Mesenchymal stem cell (in vitro differentiated cells and primary cell): ENCODE results near the gene TOP1.

Source experiments
- DNase-seq: peaks from one replicate; pipeline ENCODE4 v3.0.0-alpha.2; 2013
- H2AFZ ChIP-seq: one replicate; pipeline ENCODE4 v1.6.1; 2013; ENCODE audit warnings: low read depth, mild to moderate bottlenecking, control low read depth, inconsistent platforms, low read length, moderate library complexity
- H2AK5ac ChIP-seq: 2 replicates; pipeline ENCODE4 v1.6.1; 2013; ENCODE audit warnings: low read length, moderate library complexity, mild to moderate bottlenecking, inconsistent platforms; ENCODE audit not compliant: severe bottlenecking
- H2BK120ac ChIP-seq: one replicate; pipeline ENCODE4 v1.6.1; 2013; ENCODE audit warnings: low read depth, mild to moderate bottlenecking, inconsistent platforms, low read length, moderate library complexity
- H2BK12ac ChIP-seq, 2 experiments: one replicate each; pipeline ENCODE4 v1.6.1; 2013; ENCODE audit warnings: inconsistent platforms in 2 of 2, low read length in 2 of 2, mild to moderate bottlenecking in 2 of 2, moderate library complexity in 2 of 2, control low read depth in 1 of 2
- H2BK15ac ChIP-seq: one replicate; pipeline ENCODE4 v1.6.1; 2013; ENCODE audit warnings: mild to moderate bottlenecking, low read depth, inconsistent platforms; ENCODE audit not compliant: poor library complexity, severe bottlenecking
- H2BK5ac ChIP-seq: 2 replicates; pipeline ENCODE4 v1.6.1; 2013; ENCODE audit warnings: low read depth, mild to moderate bottlenecking, low read length, control low read depth, inconsistent platforms; ENCODE audit not compliant: poor library complexity, severe bottlenecking
- H3K14ac ChIP-seq, 2 experiments: one replicate each; pipeline ENCODE4 v1.6.1; 2013; ENCODE audit warnings: inconsistent platforms in 2 of 2, low read length in 2 of 2, control low read depth in 1 of 2, mild to moderate bottlenecking in 1 of 2, moderate library complexity in 1 of 2
- H3K18ac ChIP-seq, 2 experiments: one replicate each; pipeline ENCODE4 v1.6.1; 2013; ENCODE audit warnings: inconsistent platforms in 2 of 2, low read length in 2 of 2, control low read depth in 1 of 2, low read depth in 1 of 2, mild to moderate bottlenecking in 1 of 2
- H3K23ac ChIP-seq, 2 experiments: one replicate each; pipeline ENCODE4 v1.6.1; 2013; ENCODE audit warnings: inconsistent platforms in 2 of 2, low read length in 2 of 2, mild to moderate bottlenecking in 2 of 2, moderate library complexity in 2 of 2, control low read depth in 1 of 2
- H3K27ac ChIP-seq: 2 replicates; pipeline ENCODE4 v1.5.1; 2013; ENCODE audit warnings: mild to moderate bottlenecking, moderate library complexity, low read length, control low read depth, inconsistent platforms; ENCODE audit not compliant: poor library complexity, severe bottlenecking
- H3K27me3 ChIP-seq, 2 experiments: 2 replicates each; pipeline versions ENCODE4 v1.6.1 to v1.7.0; 2013; ENCODE audit warnings: low read length in 2 of 2, mild to moderate bottlenecking in 2 of 2, moderate library complexity in 2 of 2, control low read depth in 1 of 2, inconsistent platforms in 1 of 2; ENCODE audit not compliant: control insufficient read depth in 1 of 2, insufficient read depth in 1 of 2
- H3K36me3 ChIP-seq, 2 experiments: 2 replicates each; pipeline versions ENCODE4 v1.6.1 to v1.7.0; 2013; ENCODE audit warnings: low read length in 2 of 2, control low read depth in 1 of 2, inconsistent platforms in 1 of 2, low read depth in 1 of 2, mild to moderate bottlenecking in 1 of 2; ENCODE audit not compliant: insufficient read depth in 2 of 2, control insufficient read depth in 1 of 2
- H3K4ac ChIP-seq, 2 experiments: one replicate each; pipeline ENCODE4 v1.6.1; 2013; ENCODE audit warnings: inconsistent platforms in 2 of 2, low read length in 2 of 2, mild to moderate bottlenecking in 2 of 2, moderate library complexity in 2 of 2, control low read depth in 1 of 2, low read depth in 1 of 2
- H3K4me1 ChIP-seq: 2 replicates; pipeline ENCODE4 v1.6.1; 2013; ENCODE audit warnings: low read depth, low read length, control low read depth; ENCODE audit not compliant: control insufficient read depth, insufficient read depth
- H3K4me2 ChIP-seq: 2 replicates; pipeline ENCODE4 v1.6.1; 2013; ENCODE audit warnings: low read length, mild to moderate bottlenecking, inconsistent platforms; ENCODE audit not compliant: poor library complexity, severe bottlenecking
- H3K4me3 ChIP-seq, 2 experiments: 2 replicates each; pipeline versions ENCODE4 v1.5.1 to v1.7.0; 2013; ENCODE audit warnings: low read length in 2 of 2, mild to moderate bottlenecking in 2 of 2, control low read depth in 1 of 2, low read depth in 1 of 2; ENCODE audit not compliant: insufficient read depth in 1 of 2
- H3K79me1 ChIP-seq: replicated peaks from 2 replicates; pipeline ENCODE4 v1.6.1; 2013; ENCODE audit warnings: mild to moderate bottlenecking, control low read depth, low read length, inconsistent platforms; ENCODE audit not compliant: poor library complexity, severe bottlenecking
- H3K9ac ChIP-seq: 2 replicates; pipeline ENCODE4 v1.7.0; 2013; ENCODE audit warnings: mild to moderate bottlenecking, low read length, moderate library complexity
- H3K9me3 ChIP-seq: 2 replicates; pipeline ENCODE4 v1.7.0; 2013; ENCODE audit warnings: mild to moderate bottlenecking, low read length; ENCODE audit not compliant: control insufficient read depth
- H4K8ac ChIP-seq: one replicate; pipeline ENCODE4 v1.6.1; 2013; ENCODE audit warnings: inconsistent platforms, mild to moderate bottlenecking, low read length, moderate library complexity
- H4K91ac ChIP-seq: one replicate; pipeline ENCODE4 v1.6.1; 2013; ENCODE audit warnings: mild to moderate bottlenecking, low read length, inconsistent platforms
- WGBS: methylation state at CpG from one replicate; pipeline ENCODE4 v1.1.7; 2013; ENCODE audit warnings: mixed read lengths; 5-methylcytosine and 5-hydroxymethylcytosine counted together

The TOP1 gene

DNA sequence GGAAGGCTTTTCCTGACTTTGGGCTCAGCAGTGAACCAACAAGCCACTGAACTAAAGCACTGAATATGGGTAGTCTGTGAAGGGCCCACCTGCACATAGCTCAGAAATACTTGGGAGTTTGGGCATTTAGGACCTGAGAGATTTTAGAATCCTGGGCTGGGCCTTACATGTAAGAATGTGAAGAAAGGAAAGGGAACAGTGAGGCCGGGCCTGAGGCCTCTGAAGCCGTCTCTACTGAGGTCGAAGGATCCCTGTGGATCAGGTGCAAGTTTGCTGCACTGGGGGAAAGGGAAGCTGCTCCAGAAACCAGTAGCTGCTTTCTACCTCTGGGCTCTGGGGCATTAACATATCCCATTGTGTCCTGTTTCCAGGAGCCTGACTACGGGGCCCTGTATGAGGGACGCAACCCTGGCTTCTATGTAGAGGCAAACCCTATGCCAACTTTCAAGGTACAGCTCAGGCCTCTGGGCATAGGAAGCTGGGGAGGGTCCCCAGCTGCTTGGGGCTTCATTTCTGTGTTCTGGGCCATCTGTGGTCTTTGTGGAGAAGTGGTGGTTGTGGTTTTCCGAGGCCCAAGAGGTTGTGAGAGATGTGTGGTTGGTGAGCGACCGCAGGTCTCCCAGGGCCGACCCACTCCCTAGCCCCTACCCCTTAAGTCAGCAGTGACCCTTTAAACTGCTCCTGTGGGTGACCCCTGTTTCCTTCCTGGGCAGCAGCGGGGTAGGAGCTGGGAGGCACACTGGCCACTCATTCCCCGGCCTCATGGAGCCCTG, 139.0 kb downstream of the TOP1 start:
- Histone ChIP-seq H3K27me3 (no peaks in the 10 kb centered on the region), H3K4me2 (no peak overlapping the region), H3K4me3 (no peak overlapping the region), H3K14ac (no peak overlapping the region), H3K9ac (no peak overlapping the region), H3K4me1 (peaks cover 4% of the 10 kb centered on the region), H4K8ac (no peak overlapping the region), H3K4ac (no peak overlapping the region), H3K9me3 (no peaks in the 10 kb centered on the region), H3K36me3 (peaks cover 92 to 98% of the 10 kb centered on the region in 2 experiments), H2AFZ (no peak overlapping the region), H3K23ac (no peak overlapping the region), H3K27ac (no peak overlapping the region), H2BK5ac (no peak overlapping the region), H3K79me1 (peaks cover 54% of the 10 kb centered on the region), H4K91ac (no peak overlapping the region), H2BK12ac (no peak overlapping the region), H2BK120ac (no peak overlapping the region), H2AK5ac (no peak overlapping the region), H2BK15ac (no peak overlapping the region), H3K18ac (no peak overlapping the region)
- no peak for DNase-seq
- WGBS, result 96% methylated on average over 10 of the region's 11 CpGs

DNA sequence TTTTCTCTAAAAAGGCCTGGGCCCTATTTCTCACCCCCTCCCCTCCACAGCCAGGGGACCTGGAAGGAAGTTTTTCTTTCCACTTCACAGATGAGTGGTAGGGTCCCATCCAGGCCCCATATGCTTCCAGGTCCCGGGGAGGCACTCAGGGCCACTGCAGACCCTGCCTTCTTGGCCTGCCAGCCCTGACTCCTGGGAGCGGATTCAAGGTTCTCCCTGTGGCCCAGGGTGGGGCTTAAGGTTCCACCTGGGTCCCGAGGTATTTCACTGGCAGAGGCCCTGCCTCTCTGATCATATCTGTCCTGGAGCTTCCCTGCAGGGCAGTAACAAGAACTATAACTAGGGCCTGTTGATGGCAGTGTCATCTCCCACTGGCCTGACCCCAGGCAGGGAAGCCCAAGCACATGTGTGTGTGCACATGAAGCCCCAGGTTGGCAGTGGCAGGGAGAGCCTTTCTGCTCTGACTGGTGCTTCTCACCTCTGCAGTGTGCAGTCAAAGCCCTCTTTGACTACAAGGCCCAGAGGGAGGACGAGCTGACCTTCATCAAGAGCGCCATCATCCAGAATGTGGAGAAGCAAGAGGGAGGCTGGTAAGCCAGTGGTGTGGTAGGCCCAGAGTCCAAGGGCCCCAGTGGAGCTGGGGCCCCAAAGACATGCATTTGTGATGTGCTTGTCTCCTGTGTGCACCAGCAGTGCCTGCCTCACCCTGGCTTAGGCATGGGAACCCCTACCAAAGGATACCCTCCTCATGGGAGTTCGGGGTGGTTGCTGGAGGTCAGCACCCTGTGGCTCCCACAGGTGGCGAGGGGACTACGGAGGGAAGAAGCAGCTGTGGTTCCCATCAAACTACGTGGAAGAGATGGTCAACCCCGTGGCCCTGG, 139.9 kb downstream of the TOP1 start:
- H3K36me3 ChIP-seq, result peaks cover 89 to 94% of the 10 kb centered on the region in 2 experiments
- H3K9me3 ChIP-seq, result no peaks in the 10 kb centered on the region
- no peak overlapping the region for H4K91ac ChIP-seq
- no peak overlapping the region for H4K8ac ChIP-seq
- WGBS, result 96% methylated on average over 10 of the region's 10 CpGs
- H3K79me1 ChIP-seq, result peaks cover 48% of the 10 kb centered on the region
- no peak for DNase-seq
- no peak overlapping the region for H2AK5ac ChIP-seq
- no peak overlapping the region for H3K18ac ChIP-seq
- no peak overlapping the region for H2AFZ ChIP-seq
- no peak overlapping the region for H3K14ac ChIP-seq
- no peak overlapping the region for H3K4me2 ChIP-seq
- H3K23ac ChIP-seq, result no peak overlapping the region
- no peak overlapping the region for H2BK5ac ChIP-seq
- H3K4me3 ChIP-seq, result no peak overlapping the region
- H3K4me1 ChIP-seq, result peaks cover 4% of the 10 kb centered on the region
- H3K9ac ChIP-seq, result no peak overlapping the region
- no peak overlapping the region for H2BK12ac ChIP-seq
- H3K27ac ChIP-seq, result no peak overlapping the region
- H3K27me3 ChIP-seq, result no peaks in the 10 kb centered on the region
- no peak overlapping the region for H2BK15ac ChIP-seq
- no peak overlapping the region for H2BK120ac ChIP-seq
- no peak overlapping the region for H3K4ac ChIP-seq

DNA sequence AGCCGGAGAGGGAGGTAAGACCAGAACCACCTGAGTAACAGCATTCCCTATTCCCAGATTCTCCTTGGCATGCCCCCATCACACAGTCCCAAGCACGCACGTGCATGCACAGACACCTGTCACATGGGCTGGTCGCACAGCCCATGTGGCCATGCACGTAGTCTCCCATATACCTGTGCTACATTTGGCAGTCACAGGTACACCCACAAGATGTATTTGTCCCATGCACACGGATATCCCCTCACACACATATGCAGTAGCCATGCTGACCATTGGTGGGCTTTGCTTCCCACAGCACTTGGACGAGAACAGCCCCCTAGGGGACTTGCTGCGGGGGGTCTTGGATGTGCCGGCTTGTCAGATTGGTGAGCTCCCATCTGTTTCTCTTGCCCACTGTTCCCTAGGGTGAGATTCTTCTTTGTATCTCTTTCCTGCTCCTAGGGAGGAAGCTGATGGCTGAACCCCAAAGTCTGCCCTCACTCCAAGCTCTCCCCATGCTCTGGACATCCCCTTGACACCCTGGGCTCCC, 140.6 kb downstream of the TOP1 start:
- Histone ChIP-seq H2BK12ac (no peak overlapping the region), H2AK5ac (no peak overlapping the region), H3K9me3 (no peaks in the 10 kb centered on the region), H2AFZ (no peak overlapping the region), H4K91ac (no peak overlapping the region), H4K8ac (no peak overlapping the region), H3K23ac (no peak overlapping the region), H3K4me1 (peaks cover 7% of the 10 kb centered on the region), H2BK120ac (no peak overlapping the region), H3K4me2 (no peak overlapping the region), H3K27ac (no peak overlapping the region), H3K4me3 (no peak overlapping the region), H2BK15ac (no peak overlapping the region), H3K36me3 (peaks cover 89 to 94% of the 10 kb centered on the region in 2 experiments), H3K79me1 (peaks cover 49% of the 10 kb centered on the region), H3K4ac (no peak overlapping the region), H3K14ac (no peak overlapping the region), H2BK5ac (no peak overlapping the region), H3K9ac (no peak overlapping the region), H3K18ac (no peak overlapping the region), H3K27me3 (no peaks in the 10 kb centered on the region)
- no peak for DNase-seq
- 96% methylated on average over 9 of the region's 9 CpGs for WGBS

DNA sequence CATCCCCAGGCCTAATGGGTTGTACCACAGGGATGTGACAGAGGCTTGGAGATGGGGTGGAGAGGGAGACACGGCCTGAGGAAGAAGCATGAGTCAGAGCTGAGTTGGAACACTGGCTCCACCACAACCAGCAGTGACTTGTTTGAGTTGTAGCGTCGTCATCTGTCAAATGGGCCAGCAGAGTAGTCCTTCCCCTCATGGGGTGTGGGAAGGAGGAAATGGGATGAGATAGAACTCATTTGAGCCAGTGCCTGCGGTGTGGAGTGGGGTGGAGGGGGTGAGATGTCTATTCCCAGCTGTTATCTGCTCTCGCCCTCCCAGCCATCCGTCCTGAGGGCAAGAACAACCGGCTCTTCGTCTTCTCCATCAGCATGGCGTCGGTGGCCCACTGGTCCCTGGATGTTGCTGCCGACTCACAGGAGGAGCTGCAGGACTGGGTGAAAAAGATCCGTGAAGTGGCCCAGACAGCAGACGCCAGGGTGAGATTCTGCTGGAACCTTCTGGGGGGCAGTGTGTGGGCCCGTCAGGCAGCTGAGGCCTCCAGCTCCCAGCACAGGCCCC, 141.2 kb downstream of the TOP1 start:
- Histone ChIP-seq H4K91ac (no peak overlapping the region), H3K36me3 (peaks cover 89 to 94% of the 10 kb centered on the region in 2 experiments), H3K4ac (no peak overlapping the region), H2BK15ac (no peak overlapping the region), H2BK12ac (no peak overlapping the region), H3K4me1 (peaks cover 14% of the 10 kb centered on the region), H3K27ac (no peak overlapping the region), H3K4me3 (no peak overlapping the region), H3K27me3 (no peaks in the 10 kb centered on the region), H2BK120ac (no peak overlapping the region), H3K23ac (no peak overlapping the region), H2AK5ac (no peak overlapping the region), H3K18ac (no peak overlapping the region), H4K8ac (no peak overlapping the region), H3K9me3 (no peaks in the 10 kb centered on the region), H3K79me1 (peaks cover 45% of the 10 kb centered on the region), H3K9ac (no peak overlapping the region), H3K14ac (no peak overlapping the region), H2BK5ac (no peak overlapping the region), H3K4me2 (no peak overlapping the region), H2AFZ (no peak overlapping the region)
- peak; percentile 22 for DNase-seq
- 87% methylated on average over 14 of the region's 14 CpGs for WGBS
